IMR-90 (cell line): ENCODE data around the gene OR10K1. TPM values are rescaled to one million over a fixed set of nuclear protein-coding genes. Genes with fewer than 3 reads are reported as not detected.

ENCODE experiments used
- ATAC-seq: fragments of 200-7000 bp; cut with Tn5 transposase; 2 replicates; pipeline ENCODE4 v1.9.1; 2020; ENCODE audit warnings: low read depth, mild to moderate bottlenecking, moderate library complexity
- BruUV-seq: library from RNA; stranded (reverse); fragments of 400-500 nt; replicated peaks from 2 replicates; lab custom pipeline; 2021; lab: Mats Ljungman, UMichigan
- CTCF ChIA-PET: fragments of 300-600 bp; formaldehyde crosslinking; extraction: SDS; loops from one replicate; lab custom pipeline; 2021; ENCODE audit warnings: antibody characterized with exemption; lab: Yijun Ruan, JAX
- POLR2A ChIA-PET: fragments of 300-600 bp; sonication (Branson Sonifier 250); formaldehyde crosslinking; loops from one replicate; lab custom pipeline; 2022; ENCODE audit warnings: antibody characterized with exemption; ENCODE audit not compliant: unreplicated experiment; lab: Charles Lee
- DNase-seq: peaks from one replicate; pipeline ENCODE4 v3.0.0; 2013
- H2AFZ ChIP-seq: replicated peaks from 2 replicates; pipeline ENCODE3; 2013; ENCODE audit warnings: low read length, mild to moderate bottlenecking; ENCODE audit not compliant: poor library complexity
- H2AK5ac ChIP-seq: 2 replicates; pipeline ENCODE4 v1.6.1; 2013; ENCODE audit warnings: low read depth, low read length, inconsistent platforms
- H2AK9ac ChIP-seq: replicated peaks from 2 replicates; pipeline ENCODE3; 2013; ENCODE audit warnings: mild to moderate bottlenecking, low read depth, low read length, moderate library complexity; ENCODE audit not compliant: poor library complexity
- H2BK120ac ChIP-seq: 2 replicates; pipeline ENCODE4 v1.6.1; 2013; ENCODE audit warnings: low read depth, low read length, inconsistent platforms
- H2BK15ac ChIP-seq: 3 replicates; pipeline ENCODE4 v1.6.1; 2013; ENCODE audit warnings: low read depth, low read length, inconsistent platforms
- H2BK20ac ChIP-seq: 2 replicates; pipeline ENCODE4 v1.6.1; 2013; ENCODE audit warnings: low read depth, mild to moderate bottlenecking, inconsistent platforms, low read length, moderate library complexity
- H2BK5ac ChIP-seq: 2 replicates; pipeline ENCODE4 v1.6.1; 2013; ENCODE audit warnings: mild to moderate bottlenecking, low read depth, low read length, inconsistent platforms; ENCODE audit not compliant: poor library complexity, severe bottlenecking
- H3K14ac ChIP-seq: replicated peaks from 2 replicates; pipeline ENCODE4 v1.6.1; 2013; ENCODE audit warnings: low read depth, low read length, inconsistent platforms
- H3K18ac ChIP-seq: 2 replicates; pipeline ENCODE4 v1.6.1; 2013; ENCODE audit warnings: low read depth, low read length, control low read depth
- H3K23ac ChIP-seq: 2 replicates; pipeline ENCODE4 v1.6.1; 2013; ENCODE audit warnings: low read depth, low read length, inconsistent platforms
- H3K27ac ChIP-seq: 2 replicates; pipeline ENCODE4 v1.5.1; 2013; ENCODE audit warnings: mild to moderate bottlenecking, control low read depth, low read length; ENCODE audit not compliant: insufficient read depth
- H3K27me3 ChIP-seq: 2 replicates; pipeline ENCODE4 v1.6.1; 2013; ENCODE audit warnings: low read length; ENCODE audit not compliant: control insufficient read depth, insufficient read depth
- H3K36me3 ChIP-seq: 2 replicates; pipeline ENCODE4 v1.6.1; 2013; ENCODE audit warnings: low read length, mixed read lengths; ENCODE audit not compliant: control insufficient read depth, insufficient read depth
- H3K4ac ChIP-seq: 2 replicates; pipeline ENCODE4 v1.6.1; 2013; ENCODE audit warnings: low read depth, low read length, inconsistent platforms
- H3K4me1 ChIP-seq: 2 replicates; pipeline ENCODE4 v1.6.1; 2013; ENCODE audit warnings: low read length, mixed read lengths; ENCODE audit not compliant: control insufficient read depth, insufficient read depth
- H3K4me2 ChIP-seq: 2 replicates; pipeline ENCODE4 v1.6.1; 2013; ENCODE audit warnings: low read depth, mild to moderate bottlenecking, control low read depth, low read length, moderate library complexity
- H3K4me3 ChIP-seq: 2 replicates; pipeline ENCODE4 v1.5.1; 2013; ENCODE audit warnings: low read depth, mild to moderate bottlenecking, control low read depth, low read length, moderate library complexity; ENCODE audit not compliant: insufficient read depth
- H3K56ac ChIP-seq: 2 replicates; pipeline ENCODE4 v1.6.1; 2013; ENCODE audit warnings: low read length, inconsistent platforms; ENCODE audit not compliant: insufficient read depth; ENCODE audit errors: extremely low read depth
- H3K79me1 ChIP-seq, 2 experiments: 2 replicates each; pipeline ENCODE4 v1.6.1; 2013; ENCODE audit warnings: low read length in 2 of 2, inconsistent platforms in 1 of 2, low read depth in 1 of 2
- H3K9ac ChIP-seq: 2 replicates; pipeline ENCODE4 v1.6.1; 2013; ENCODE audit warnings: low read depth, low read length, control low read depth
- H3K9me1 ChIP-seq: 2 replicates; pipeline ENCODE4 v1.6.1; 2013; ENCODE audit warnings: low read length, inconsistent platforms; ENCODE audit not compliant: insufficient read depth
- H3K9me3 ChIP-seq: 2 replicates; pipeline ENCODE4 v1.6.1; 2013; ENCODE audit warnings: low read length; ENCODE audit not compliant: control insufficient read depth, insufficient read depth
- H4K20me1 ChIP-seq: 2 replicates; pipeline ENCODE4 v1.6.1; 2013; ENCODE audit warnings: low read length, inconsistent platforms; ENCODE audit not compliant: insufficient read depth
- H4K5ac ChIP-seq: 2 replicates; pipeline ENCODE4 v1.6.1; 2013; ENCODE audit warnings: mild to moderate bottlenecking, low read depth, low read length, control low read depth
- H4K8ac ChIP-seq, 2 experiments: 2 replicates each; pipeline ENCODE4 v1.6.1; 2013; ENCODE audit warnings: low read depth in 2 of 2, low read length in 2 of 2, control low read depth in 1 of 2, inconsistent platforms in 1 of 2
- H4K91ac ChIP-seq: 2 replicates; pipeline ENCODE4 v1.6.1; 2013; ENCODE audit warnings: low read depth, low read length, inconsistent platforms; ENCODE audit not compliant: insufficient read depth
- BHLHE40 ChIP-seq: fragments of 150-350 bp; IDR thresholded peaks from 2 replicates; pipeline ENCODE4 v1.6.1; 2016; ENCODE audit warnings: mild to moderate bottlenecking, low read depth, low read length
- CHD1 ChIP-seq: IDR thresholded peaks from 2 replicates; pipeline ENCODE4 v1.6.1; 2012; ENCODE audit warnings: low read depth, low read length, improper control_type of control experiment
- FOS ChIP-seq: fragments of 150-350 bp; IDR thresholded peaks from 2 replicates; pipeline ENCODE4 v1.6.1; 2016; ENCODE audit warnings: low read depth, low read length
- MAFK ChIP-seq: IDR thresholded peaks from 2 replicates; pipeline ENCODE4 v1.6.1; 2012; ENCODE audit warnings: low read depth, low read length, improper control_type of control experiment
- MAZ ChIP-seq: IDR thresholded peaks from 2 replicates; pipeline ENCODE4 v1.6.1; 2012; ENCODE audit warnings: low read depth, mild to moderate bottlenecking, low read length, improper control_type of control experiment, moderate library complexity, borderline replicate concordance
- MXI1 ChIP-seq: IDR thresholded peaks from 2 replicates; pipeline ENCODE4 v1.6.1; 2012; ENCODE audit warnings: low read depth, mild to moderate bottlenecking, low read length, moderate library complexity, borderline replicate concordance
- NFE2L2 ChIP-seq: fragments of 150-350 bp; IDR thresholded peaks from 2 replicates; pipeline ENCODE4 v1.6.1; 2016; ENCODE audit warnings: low read depth, mild to moderate bottlenecking, low read length
- POLR2A ChIP-seq: IDR thresholded peaks from 2 replicates; pipeline ENCODE4 v1.6.1; 2012; ENCODE audit warnings: mild to moderate bottlenecking, low read depth, low read length
- RCOR1 ChIP-seq: IDR thresholded peaks from 2 replicates; pipeline ENCODE4 v1.6.1; 2012; ENCODE audit warnings: mild to moderate bottlenecking, low read length, improper control_type of control experiment; ENCODE audit not compliant: insufficient replicate concordance
- RFX5 ChIP-seq: IDR thresholded peaks from 2 replicates; pipeline ENCODE4 v1.8.0; 2012; ENCODE audit warnings: low read depth, mild to moderate bottlenecking, low read length, moderate library complexity
- SMC3 ChIP-seq: fragments of 150-350 bp; IDR thresholded peaks from 2 replicates; pipeline ENCODE4 v1.6.1; 2016; ENCODE audit warnings: low read depth, mild to moderate bottlenecking, antibody characterized with exemption, low read length, moderate library complexity
- USF2 ChIP-seq: fragments of 150-350 bp; IDR thresholded peaks from 2 replicates; pipeline ENCODE4 v1.6.1; 2017; ENCODE audit warnings: mild to moderate bottlenecking, antibody characterized with exemption, low read length, low read depth
- dilution Hi-C: fragments of 300-500 bp; cut with HindIII; formaldehyde crosslinking; loops from one replicate; pipeline ENCODE4 v1.14.3; 2018; ENCODE audit warnings: low sequenced_read_pairs; ENCODE audit not compliant: unreplicated experiment
- in situ Hi-C: fragments of 300-500 bp; cut with MboI; formaldehyde crosslinking; loops from 3 replicates; pipeline ENCODE4 v1.14.3; 2019; ENCODE audit warnings: low sequenced_read_pairs, inconsistent platforms, mixed read lengths
- intact Hi-C: fragments of 100-400 bp; cut with micrococcal nuclease; formaldehyde crosslinking; loops from 2 replicates; pipeline ENCODE4 v1.10.0; 2022
- polyA plus RNA-seq, 3 experiments: library from polyadenylated mRNA; depleted of rRNA; stranded (reverse); fragments of >200 nt; gene quantifications; 2 replicates each; pipeline ENCODE4 v1.2.3, GENCODE V29; 2012; ENCODE audit warnings: low replicate concordance in 1 of 3
- total RNA-seq: library from RNA; depleted of rRNA; stranded (reverse); fragments of >200 nt; gene quantifications from 2 replicates; pipeline ENCODE4 v1.2.3, GENCODE V29; 2012

OR10K1 gene
- total and polyA plus RNA-seq, 2 of the 4 experiments (the other 2 are of a cell fraction): not detected

- Histone ChIP-seq H3K4me3 (no peak overlapping the region), H2BK20ac (no peak overlapping the region), H2AK5ac (no peak overlapping the region), H2BK5ac (no peak overlapping the region), H4K20me1 (no peaks in the 10 kb centered on the region), H3K23ac (no peak overlapping the region), H3K14ac (no peak overlapping the region), H3K79me1 (no peaks in the 10 kb centered on the region), H2BK15ac (no peak overlapping the region), H4K8ac (no peak overlapping the region), H3K27ac (no peak overlapping the region), H3K56ac (no peak overlapping the region), H3K4me2 (no peak overlapping the region), H2BK120ac (no peak overlapping the region), H2AK9ac (no peak overlapping the region), H3K9ac (no peak overlapping the region), H3K36me3 (no peaks in the 10 kb centered on the region), H3K9me3 (no peaks in the 10 kb centered on the region), H4K91ac (no peak overlapping the region), H3K18ac (no peak overlapping the region), H2AFZ (no peak overlapping the region), H3K4me1 (no peaks in the 10 kb centered on the region), H3K27me3 (no peaks in the 10 kb centered on the region), H3K9me1 (no peaks in the 10 kb centered on the region), H4K5ac (no peak overlapping the region), H3K4ac (no peak overlapping the region)
- ATAC-seq (no peak), DNase-seq (no peak)
- TF ChIP-seq MAZ: no peak
- no peak for TF ChIP-seq BHLHE40
- no peak for TF ChIP-seq FOS
- TF ChIP-seq MAFK: no peak
- TF ChIP-seq USF2: no peak
- TF ChIP-seq SMC3: no peak
- no peak for TF ChIP-seq POLR2A
- no peak for TF ChIP-seq RCOR1
- TF ChIP-seq NFE2L2: no peak
- TF ChIP-seq MXI1: no peak
- no peak for TF ChIP-seq RFX5
- no peak for TF ChIP-seq CHD1
- ChIA-PET CTCF (no interaction called here), POLR2A (no interaction called here)
- intact Hi-C loops (no loop called here), dilution Hi-C loops (no loop called here), in situ Hi-C loops (no loop called here)
- no TSS peak for BruUV-seq
Observed at GRCh38 chr1:158458263-158458662, 3.4 kb upstream of the OR10K1 start.
